NB4 (cell line): ENCODE data around the gene SLC39A10.
"Not testable (repeated sequence)": the region's sequence is repeated elsewhere in the genome, so short reads cannot be mapped to it uniquely, and the experiment has no call there.

Source experiments
- DNase-seq: peaks from one replicate; pipeline ENCODE4 v3.0.0; 2010; ENCODE audit warnings: low read depth
- H3K4me3 ChIP-seq: one replicate; pipeline ENCODE4 v1.5.1; 2011; ENCODE audit warnings: mild to moderate bottlenecking, low read depth, low read length, moderate library complexity
- MYC ChIP-seq: IDR thresholded peaks from 2 replicates; pipeline ENCODE4 v1.6.1; 2011; ENCODE audit warnings: low read depth, low read length
- POLR2A ChIP-seq: IDR thresholded peaks from 2 replicates; pipeline ENCODE4 v1.6.1; 2011; ENCODE audit warnings: mild to moderate bottlenecking; ENCODE audit not compliant: insufficient read length; ENCODE audit errors: extremely low read depth
- TF ChIP-seq, protein P1 (sequence below): IDR thresholded peaks from one replicate; pipeline ENCODE4 v1.5.1; 2012; ENCODE audit warnings: low read depth, low read length
- TF ChIP-seq, protein P2 (sequence below): IDR thresholded peaks from 2 replicates; pipeline ENCODE4 v1.6.1; 2011; ENCODE audit warnings: low read depth, low read length

Gene SLC39A10

DNA sequence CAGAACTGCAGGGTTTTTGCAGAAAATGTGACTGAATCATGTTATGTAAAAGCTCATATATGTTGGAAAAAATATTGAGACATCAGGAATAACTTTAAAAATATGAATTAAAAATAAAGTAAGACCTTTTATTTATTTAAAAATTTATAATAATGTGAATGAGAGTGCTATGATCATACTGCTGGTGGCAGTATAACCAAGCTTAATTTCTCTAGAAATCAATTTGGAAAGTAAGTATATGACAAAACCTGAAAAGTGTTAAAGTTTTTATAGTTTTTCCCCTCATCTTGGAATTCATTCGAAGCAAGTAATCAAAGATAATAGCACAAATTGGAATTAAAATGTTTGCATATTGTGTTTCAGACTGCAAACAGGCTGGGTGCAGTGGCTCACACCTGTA is 7.5 kb downstream of the SLC39A10 start:
- TF ChIP-seq POLR2A: no peak
- TF ChIP-seq MYC: no peak
- TF ChIP-seq, protein P1, sequence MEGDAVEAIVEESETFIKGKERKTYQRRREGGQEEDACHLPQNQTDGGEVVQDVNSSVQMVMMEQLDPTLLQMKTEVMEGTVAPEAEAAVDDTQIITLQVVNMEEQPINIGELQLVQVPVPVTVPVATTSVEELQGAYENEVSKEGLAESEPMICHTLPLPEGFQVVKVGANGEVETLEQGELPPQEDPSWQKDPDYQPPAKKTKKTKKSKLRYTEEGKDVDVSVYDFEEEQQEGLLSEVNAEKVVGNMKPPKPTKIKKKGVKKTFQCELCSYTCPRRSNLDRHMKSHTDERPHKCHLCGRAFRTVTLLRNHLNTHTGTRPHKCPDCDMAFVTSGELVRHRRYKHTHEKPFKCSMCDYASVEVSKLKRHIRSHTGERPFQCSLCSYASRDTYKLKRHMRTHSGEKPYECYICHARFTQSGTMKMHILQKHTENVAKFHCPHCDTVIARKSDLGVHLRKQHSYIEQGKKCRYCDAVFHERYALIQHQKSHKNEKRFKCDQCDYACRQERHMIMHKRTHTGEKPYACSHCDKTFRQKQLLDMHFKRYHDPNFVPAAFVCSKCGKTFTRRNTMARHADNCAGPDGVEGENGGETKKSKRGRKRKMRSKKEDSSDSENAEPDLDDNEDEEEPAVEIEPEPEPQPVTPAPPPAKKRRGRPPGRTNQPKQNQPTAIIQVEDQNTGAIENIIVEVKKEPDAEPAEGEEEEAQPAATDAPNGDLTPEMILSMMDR: no peak
- TF ChIP-seq, protein P2, sequence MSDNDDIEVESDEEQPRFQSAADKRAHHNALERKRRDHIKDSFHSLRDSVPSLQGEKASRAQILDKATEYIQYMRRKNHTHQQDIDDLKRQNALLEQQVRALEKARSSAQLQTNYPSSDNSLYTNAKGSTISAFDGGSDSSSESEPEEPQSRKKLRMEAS: no peak
- H3K4me3 ChIP-seq: no peak overlapping the region
- DNase-seq: no peak

DNA sequence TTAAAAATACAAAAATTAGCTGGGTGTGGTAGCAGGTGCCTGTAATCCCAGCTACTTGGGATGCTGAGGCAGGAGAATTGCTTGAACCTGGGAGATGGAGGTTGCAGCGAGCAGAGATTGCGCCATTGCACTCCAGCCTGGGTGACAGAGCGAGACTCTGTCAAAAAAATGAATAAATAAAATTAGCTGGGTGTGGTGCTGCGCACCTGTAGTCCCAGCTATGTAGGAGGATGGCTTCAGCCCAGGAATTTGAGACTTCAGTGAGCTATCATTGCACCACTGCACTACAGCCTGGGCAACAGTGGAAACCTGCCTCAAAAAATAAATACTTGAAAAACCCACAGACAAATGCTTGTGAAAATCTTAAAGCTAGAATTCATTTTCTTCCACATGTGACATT is 8.1 kb downstream of the SLC39A10 start:
- H3K4me3 ChIP-seq, DNase-seq: not testable (repeated sequence)

DNA sequence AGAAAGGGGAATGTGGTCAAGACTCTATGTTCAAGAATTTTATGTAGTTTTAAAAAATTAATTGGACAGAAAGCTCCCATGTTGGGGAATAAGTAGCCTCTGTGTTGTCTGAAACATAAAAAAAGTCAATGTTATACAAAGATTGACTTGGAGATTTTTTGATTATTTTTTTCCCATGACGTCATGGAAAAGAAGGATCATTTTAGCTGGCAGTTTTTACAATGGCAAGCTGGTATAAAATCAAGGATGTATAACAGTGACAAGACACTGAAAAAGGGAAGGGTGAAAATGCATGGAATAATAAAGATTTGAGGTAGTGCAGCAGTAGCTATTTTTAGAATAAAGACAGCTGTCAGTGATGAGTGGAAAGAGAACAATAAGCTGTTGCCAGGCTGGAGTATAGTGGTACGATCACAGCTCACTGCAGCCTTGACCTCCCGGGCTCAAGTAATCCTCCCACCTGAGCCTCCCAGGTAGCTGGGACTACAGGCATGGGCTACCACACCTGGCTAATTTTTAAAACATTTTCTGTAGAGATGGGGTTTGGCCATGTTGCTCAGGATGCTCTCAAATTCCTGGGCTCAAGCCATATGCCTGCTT is 9.2 kb downstream of the SLC39A10 start:
- TF ChIP-seq, protein P2: no peak
- no peak for TF ChIP-seq POLR2A
- TF ChIP-seq, protein P1: no peak
- no peak for DNase-seq
- no peak overlapping the region for H3K4me3 ChIP-seq

DNA sequence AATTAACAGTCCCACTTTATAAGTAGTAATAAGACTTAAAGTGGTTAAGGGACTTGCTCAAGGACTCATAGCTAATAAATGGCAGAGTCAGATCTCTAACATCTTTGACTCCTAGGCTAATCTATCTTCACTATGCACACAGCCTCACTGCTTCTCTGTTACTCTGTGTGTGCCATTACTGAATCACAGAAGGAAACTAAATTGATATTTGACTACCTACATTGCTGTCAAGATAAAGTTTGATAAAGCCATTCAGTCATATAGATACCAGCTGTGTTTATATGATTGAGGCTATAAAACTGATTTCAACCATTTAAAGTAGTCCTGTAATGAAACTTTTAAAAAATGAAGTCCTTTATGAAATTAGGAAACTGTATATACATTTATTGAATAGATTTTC is 10.9 kb downstream of the SLC39A10 start:
- DNase-seq: no peak
- H3K4me3 ChIP-seq: no peak overlapping the region
- TF ChIP-seq, protein P2: no peak
- TF ChIP-seq MYC: no peak
- TF ChIP-seq POLR2A: no peak
- TF ChIP-seq, protein P1: no peak

DNA sequence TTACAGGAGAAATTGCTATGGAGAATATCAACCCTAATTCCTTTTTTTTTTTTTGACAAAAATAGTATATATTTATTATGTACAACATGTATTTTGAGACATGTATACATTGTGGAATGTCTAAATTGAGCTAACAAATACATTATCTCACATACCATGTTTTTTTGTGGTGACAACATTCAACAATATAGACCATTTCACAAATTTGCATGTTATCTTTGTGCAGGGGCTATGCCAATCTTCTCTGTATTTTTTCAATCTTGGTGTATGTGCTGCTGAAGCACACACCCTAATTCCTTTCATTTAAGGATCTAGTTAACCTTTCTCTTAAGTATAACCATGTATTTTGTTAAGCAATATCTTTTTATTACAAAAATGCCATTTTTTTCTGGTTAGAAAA is 13.2 kb downstream of the SLC39A10 start:
- TF ChIP-seq MYC (no peak), POLR2A (no peak)
- TF ChIP-seq, protein P2: no peak
- TF ChIP-seq, protein P1: no peak
- H3K4me3 ChIP-seq: no peak overlapping the region
- DNase-seq: no peak

DNA sequence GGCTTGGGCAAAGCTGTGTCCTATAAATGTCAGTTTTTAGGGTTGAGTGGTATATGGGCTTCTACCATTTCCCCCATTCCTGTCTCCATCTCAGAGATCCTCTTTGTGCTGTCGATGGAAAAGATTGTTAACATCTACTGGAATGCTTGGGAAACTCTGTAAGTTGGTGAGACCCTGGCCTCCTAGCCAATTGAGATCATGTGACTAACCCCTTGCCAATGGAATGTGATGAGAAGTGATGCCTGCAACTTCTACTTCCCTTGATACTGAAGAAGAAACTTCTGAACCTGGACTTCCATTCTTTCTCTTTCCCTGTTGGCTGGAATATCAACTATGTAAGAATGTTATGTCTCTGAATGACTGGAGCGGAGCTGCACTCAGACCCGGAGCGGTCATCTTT is 14.5 kb downstream of the SLC39A10 start:
- TF ChIP-seq POLR2A (no peak), MYC (no peak)
- TF ChIP-seq, protein P2: no peak
- TF ChIP-seq, protein P1: no peak
- no peak overlapping the region for H3K4me3 ChIP-seq
- DNase-seq: no peak
